GM19452 (cell line): ENCODE results near the gene PLXNA4.
"Not testable (repeated sequence)": the region's sequence is repeated elsewhere in the genome, so short reads cannot be mapped to it uniquely, and the experiment has no call there.

Source experiments
- ATAC-seq: cut with Tn5 transposase; IDR thresholded peaks from one replicate; pipeline ENCODE4 v1.9.1; 2021; ENCODE audit not compliant: unreplicated experiment

PLXNA4 gene

DNA sequence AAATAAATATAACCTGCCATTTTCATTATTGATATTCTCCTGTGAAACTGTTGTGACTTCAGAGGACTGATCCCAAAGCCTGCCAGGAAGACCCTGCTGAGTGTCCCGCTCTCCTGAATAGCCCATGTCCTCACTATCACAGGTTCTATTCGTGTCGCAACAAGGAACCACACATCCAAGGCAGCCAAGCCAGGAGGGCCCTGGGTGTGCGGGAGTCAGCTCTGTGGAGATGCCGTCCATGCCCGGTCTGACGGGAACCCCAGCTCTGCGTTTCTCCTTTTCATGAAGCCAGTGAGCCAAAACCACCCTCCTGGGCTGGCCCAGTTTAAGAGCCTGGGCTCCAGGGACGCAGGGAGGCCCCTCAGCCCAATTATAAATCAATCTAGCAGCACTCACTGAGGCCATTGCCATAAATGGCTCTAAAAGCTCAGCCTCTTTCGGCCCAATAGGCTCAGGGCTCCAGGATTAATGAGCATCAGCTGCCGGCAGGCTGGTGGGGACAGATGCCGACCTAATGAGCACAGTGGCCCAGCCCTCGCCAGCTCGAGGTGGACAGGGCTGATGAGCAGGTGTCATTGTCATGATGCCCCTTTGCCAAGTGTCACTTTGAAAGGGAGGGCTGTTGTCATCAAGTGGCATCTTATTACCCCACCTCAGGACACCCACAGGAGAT, 177.9 kb downstream of the PLXNA4 start:
- ATAC-seq, result no peak

GRCh38 chr7:132397070-132397469, 179.2 kb downstream of the PLXNA4 start:
- ATAC-seq, result no peak

DNA sequence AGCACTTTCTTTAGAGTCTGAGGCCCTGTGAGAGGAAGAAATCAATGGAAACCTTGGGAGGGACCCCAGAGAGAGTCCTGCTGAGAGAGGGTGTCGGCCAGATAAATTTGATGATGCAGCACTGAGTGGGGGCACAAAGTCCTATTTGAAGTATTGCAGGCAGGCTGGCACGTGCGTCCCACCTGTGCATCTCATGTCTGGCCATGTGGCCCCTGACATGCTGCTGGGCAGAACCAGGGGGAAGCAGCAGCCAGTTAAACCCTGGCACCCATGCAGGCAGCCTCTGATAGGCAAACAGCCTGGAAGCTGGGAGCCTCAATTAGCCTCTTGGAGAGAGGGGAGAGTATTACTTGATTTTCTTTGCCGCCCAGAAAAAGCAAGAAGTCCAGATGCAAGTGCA, 180.9 kb downstream of the PLXNA4 start:
- no peak for ATAC-seq

- ATAC-seq, result no peak
Measured at GRCh38 chr7:132394283-132395198, 181.7 kb downstream of the PLXNA4 start.

DNA sequence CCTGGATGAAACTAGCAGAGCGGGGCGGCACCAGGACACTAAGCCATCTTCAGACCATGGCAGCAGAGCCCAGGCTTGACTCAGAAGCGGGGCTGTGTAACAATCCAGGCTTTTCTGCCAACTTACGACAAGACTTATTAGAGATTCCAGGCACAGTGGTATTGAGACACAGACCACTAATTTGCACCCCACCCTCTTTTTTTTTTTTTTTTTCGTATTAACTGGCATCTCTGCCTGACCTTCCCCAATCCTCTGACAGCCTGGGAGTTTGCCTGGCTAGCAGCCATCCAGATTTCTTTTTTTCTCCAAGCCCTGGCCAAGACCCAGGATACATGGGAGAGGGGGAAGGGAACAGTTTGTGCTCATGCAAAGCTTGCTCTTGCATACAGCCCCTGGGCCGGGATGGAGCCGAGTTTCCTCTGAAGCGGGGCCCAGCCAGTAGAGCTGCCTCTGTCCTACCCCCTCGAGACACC, 182.4 kb downstream of the PLXNA4 start:
- no peak for ATAC-seq

DNA sequence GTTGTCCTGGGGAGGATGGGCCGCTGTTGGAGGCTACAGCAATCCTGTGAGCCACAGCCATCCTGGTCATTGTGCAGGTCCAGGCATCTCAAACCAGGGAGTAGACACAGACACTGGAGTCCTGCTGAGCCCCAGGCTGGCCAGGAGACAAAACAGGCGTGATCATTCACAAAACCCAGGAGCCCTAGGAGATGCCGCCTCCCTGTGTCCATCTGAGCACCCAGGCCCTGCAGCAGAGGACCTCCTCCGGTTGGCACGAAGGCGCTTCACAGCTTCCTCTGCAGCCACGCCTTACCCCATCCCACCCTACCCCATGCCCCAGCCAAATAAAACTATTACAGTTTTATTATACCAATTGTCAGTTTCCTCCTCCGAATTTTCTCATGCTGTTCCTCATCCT, 183.6 kb downstream of the PLXNA4 start:
- no peak for ATAC-seq

DNA sequence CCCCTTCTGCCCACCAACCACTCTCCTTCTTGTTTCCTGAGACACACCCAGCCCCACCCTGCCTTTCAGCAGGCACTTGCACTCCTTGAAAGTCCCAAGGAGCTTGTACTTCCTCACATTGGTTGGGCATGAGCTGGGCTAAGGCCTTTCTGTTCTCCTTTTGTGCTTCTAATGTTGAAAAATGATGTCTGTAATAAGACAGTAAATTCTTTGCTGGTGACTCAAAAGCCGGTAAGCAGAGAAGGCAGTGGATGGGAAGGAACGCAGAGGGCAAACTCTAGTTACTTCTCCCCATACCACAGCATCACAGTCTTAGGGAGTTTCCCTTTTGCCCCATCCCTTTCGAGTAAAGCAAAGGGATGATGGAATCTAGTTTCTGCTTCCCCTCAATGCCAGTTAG, 185.6 kb downstream of the PLXNA4 start:
- no peak for ATAC-seq

DNA sequence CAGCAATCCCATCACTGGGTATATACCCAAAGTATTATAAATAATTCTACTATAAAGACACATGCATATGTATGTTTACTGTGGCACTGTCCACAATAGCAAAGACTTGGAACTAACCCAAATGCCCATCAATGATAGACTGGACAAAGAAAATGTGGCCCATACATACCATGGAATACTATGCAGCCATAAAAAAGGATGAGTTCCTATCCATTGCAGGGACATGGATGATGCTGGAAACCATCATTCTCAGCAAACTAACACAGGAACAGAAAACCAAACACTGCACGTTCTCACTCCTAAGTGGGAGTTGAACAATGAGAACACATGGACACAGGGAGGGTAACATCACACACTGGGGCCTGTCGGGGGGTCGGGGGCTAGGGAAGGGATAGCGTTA, 186.2 kb downstream of the PLXNA4 start:
- ATAC-seq, result not testable (repeated sequence)

GRCh38 chr7:132388688-132389087, 187.6 kb downstream of the PLXNA4 start:
- no peak for ATAC-seq

DNA sequence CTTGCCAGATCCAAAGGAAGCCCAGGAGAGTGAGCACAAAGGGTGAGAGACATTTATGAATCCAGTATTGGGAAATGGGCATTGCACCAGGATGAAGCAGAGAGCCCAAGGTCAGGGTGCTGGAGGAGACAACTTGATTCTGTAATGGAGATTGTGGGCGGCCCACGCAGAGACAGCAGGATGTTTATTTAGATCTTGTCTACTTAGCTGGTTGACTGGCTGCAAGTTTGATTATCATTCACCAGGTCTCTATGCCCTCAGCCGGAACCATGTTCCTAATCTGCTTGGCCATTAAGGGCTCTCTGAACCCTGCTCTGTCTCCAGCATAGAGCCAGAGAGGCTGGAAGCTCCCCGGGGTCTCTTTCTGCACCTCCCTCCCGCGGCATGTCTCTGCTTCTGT, 188.7 kb downstream of the PLXNA4 start:
- ATAC-seq, result no peak

DNA sequence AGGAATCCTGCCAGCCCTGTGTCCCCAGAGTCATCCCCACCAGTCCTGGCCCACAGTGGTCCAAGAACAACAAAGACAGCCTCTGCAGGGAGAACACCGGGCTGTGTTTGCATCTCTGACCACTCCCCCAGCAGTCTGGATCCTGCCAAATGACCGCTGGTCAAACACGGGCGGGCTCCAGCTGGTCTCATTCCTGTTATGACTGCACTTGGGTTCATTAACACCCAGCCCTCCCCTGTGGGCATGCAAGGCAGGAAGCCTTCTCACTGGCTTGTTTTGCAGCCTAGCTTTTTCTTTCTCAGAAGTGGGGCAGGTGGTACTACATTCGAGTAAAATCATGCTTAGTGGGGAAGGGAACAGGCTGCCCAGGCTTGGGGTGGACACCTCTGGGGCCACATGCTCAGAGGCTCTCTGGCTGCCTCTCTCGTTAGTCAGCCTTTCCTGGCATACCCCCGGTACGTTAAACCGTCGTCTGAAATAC, 190.0 kb downstream of the PLXNA4 start:
- no peak for ATAC-seq

DNA sequence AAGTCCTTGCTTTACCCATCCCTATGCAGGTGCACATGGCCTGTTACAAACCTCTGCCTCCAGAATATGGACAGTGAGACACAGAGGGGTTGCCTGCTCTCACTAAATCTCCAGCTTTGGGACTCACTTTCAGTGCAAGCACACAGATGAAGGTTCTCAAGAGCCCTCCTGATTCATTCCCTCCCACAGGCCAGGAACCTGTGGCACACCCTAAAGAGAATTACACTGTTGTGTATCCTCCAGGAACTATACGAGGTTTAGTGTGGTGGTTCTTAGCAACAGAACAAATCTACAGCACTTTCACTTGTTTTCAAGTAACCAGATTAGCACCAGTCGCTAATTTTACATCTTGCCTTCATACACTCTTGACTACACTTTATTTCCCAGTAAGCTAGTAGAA, 192.3 kb downstream of the PLXNA4 start:
- ATAC-seq, result no peak

DNA sequence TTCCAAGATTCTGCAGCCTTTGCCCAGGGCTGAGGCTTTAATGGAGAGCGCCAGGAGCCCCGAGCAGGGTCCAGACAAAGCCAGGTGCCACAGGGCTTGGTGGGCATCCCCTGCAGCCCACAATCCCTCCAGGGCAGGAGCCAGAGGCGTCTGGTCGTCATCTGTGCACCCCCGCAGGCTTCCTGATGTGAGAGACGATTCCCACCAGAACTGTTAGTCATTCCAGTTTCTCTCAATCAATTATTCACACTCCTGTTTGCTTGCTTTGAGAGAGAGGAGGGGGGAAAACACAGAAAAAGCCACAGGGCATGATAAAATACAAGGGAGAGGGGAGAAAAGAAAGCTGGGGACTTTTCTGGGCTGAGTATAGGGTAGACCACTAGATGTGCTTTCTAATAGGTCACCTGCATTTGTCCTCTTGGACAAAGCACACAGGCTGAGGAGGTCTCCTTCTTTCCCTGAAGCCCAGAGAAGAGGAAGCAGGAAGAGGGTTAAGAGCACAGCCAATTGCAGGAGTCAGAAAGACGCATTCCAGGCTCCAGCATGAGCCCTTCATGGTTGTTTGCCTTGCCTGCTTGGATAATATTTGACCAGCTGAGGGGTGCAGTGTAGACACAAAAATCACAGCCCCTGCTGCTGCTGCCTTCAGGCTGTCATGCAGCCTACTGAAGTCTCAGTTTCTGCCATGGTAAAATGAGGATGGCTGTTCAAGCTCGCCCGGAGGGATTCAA, 194.4 kb downstream of the PLXNA4 start:
- no peak for ATAC-seq

- no peak for ATAC-seq
Measured at GRCh38 chr7:132380059-132380458, 196.2 kb downstream of the PLXNA4 start.

- ATAC-seq, result no peak
Measured at GRCh38 chr7:132379292-132379691, 197.0 kb downstream of the PLXNA4 start.

DNA sequence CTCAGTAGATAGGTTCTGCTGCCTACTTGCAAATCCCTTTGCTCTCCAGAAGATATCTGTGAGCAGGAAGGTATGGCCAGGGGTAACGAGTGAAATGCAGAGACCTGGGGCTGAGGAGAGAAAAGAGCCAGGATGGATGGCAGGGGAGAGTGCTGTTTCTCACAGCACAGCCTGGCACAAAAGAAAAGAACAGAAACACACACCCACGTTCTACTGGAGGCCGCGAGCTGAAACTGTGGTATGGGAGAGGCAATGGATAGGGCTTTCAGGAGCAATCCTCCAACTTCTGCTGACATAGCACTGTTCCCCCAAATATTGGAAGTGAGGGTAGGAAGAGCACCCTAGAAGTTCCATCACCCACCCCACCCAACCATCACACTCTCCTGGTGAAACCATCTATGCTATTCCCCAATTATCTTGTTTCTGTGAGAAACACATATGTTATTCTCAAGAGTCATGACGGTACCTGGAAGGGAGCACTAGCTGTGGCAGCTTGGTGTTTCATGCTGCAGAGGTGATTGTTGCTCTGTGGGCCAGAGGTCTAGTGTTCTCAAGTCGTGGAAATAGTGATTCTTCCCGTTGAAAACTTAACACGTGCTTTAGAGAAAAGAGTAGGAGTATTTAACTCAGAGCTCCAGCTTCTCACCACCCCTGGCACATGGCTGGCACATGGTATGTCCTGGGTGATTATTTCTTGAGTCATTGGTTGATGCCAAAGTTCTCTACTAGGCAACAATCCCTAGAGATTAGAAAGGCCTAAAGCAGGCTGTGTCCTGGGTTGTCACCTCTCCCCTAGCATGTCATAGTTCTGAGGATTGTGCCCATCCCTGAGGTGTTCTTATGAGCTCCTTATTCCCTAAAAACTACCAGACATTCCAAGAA, 198.3 kb downstream of the PLXNA4 start:
- ATAC-seq, result no peak

DNA sequence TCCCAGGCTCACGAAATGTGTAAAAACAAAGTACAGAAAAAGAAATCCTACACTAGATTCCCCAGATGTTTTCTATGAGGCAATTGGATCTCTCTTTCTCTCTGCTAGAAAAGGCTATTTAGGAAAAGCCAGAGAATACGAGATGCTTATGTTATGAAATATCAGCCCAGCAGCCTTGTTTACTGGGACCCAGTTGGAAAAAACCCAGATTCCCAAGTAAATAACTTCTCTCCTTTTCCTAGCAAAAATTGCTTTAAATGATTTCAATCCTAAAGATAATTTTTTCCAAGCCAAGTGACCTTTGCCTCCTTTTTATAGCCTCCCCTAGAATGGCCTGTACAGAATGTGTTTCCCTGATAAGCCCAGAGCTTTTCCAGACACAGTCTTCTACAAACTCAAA, 199.3 kb downstream of the PLXNA4 start:
- no peak for ATAC-seq

DNA sequence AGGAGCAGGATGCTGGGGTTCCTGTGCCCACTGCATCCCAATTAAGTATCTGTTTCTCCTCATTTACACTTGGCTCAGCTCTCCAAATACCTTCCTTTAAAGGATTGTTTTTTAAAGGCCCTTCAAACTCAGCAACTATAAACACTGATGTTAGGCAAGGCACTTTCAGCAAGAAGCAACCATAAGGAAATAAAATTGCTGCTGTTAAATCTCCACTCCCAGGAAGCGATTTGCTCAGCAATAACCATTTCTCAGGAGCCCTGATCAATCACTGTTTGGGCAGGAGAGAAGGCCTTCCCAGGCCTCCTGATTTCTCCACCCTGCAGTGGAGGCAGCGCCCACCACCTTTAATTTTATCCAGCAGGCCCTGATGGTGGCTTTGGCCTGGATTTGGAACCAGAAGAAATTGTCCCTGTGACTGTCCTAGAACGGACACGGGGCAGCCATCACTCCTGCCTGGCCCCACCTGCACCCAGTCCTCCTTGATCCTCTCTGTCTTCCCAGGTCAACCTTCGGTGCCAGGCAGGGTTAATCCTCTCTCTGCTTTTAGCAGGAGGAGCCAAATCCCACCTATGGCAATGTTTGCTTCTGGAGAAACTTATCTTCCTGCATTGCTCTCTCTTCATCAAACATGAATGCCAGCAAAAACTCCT, 199.8 kb downstream of the PLXNA4 start:
- ATAC-seq, result no peak

GRCh38 chr7:132373879-132374278, 202.4 kb downstream of the PLXNA4 start:
- no peak for ATAC-seq

DNA sequence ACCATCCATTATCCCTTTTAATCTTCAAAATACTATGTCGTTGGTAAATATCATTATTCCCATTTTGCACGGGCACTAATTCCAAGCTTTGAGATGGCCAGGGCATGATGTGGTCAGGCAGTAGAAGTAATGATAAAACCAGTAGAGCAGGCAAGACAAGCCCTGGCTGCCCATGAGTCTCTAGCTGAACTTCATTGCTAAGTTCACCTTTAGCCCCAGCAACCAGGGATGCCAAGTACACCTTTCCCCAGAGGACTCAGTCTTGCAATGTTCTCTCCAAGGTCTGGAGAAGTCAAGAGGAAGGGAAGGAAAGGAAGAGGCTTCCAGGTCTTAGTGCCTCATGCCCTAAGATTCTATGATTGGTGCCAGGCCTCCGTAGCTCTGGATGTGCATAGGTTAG, 203.2 kb downstream of the PLXNA4 start:
- no peak for ATAC-seq
